GM18498 (cell line): ENCODE measurements around the gene RPS27L.
A peak's percentile ranks its signal among the peaks of the same experiment; 100 is the strongest.

ENCODE experiments used
- ATAC-seq: cut with Tn5 transposase; IDR thresholded peaks from one replicate; pipeline ENCODE4 v1.9.1; 2021; ENCODE audit warnings: mild to moderate bottlenecking, moderate library complexity; ENCODE audit not compliant: unreplicated experiment

Gene RPS27L

GRCh38 chr15:63157118-63157843, at the start of gene RPS27L:
TSS of gene RPS27L (minus strand) at chr15:63157477. CDS start at chr15:63157405, 72 bp downstream.
- ATAC-seq: peak; percentile 90

GRCh38 chr15:63206079-63206478, 48.8 kb upstream of the RPS27L start:
- ATAC-seq: no peak

- ATAC-seq: peak; percentile 51
Observed at GRCh38 chr15:63203451-63204090, 46.3 kb upstream of the RPS27L start.

GRCh38 chr15:63202861-63203260, 45.6 kb upstream of the RPS27L start:
- no peak for ATAC-seq

GRCh38 chr15:63200464-63201249, 43.4 kb upstream of the RPS27L start:
- no peak for ATAC-seq

- ATAC-seq: no peak
Observed at GRCh38 chr15:63198371-63199250, 41.3 kb upstream of the RPS27L start.

- no peak for ATAC-seq
Observed at GRCh38 chr15:63197626-63198025, 40.3 kb upstream of the RPS27L start.

GRCh38 chr15:63196842-63197241, 39.6 kb upstream of the RPS27L start:
- no peak for ATAC-seq

GRCh38 chr15:63195569-63196015, 38.3 kb upstream of the RPS27L start:
- no peak for ATAC-seq

GRCh38 chr15:63194880-63195568, 37.7 kb upstream of the RPS27L start:
- ATAC-seq: no peak

GRCh38 chr15:63194302-63194701, 37.0 kb upstream of the RPS27L start:
- no peak for ATAC-seq

GRCh38 chr15:63192619-63193206, 35.4 kb upstream of the RPS27L start:
- ATAC-seq: no peak

- ATAC-seq: peak; percentile 43
Observed at GRCh38 chr15:63191895-63192618, 34.8 kb upstream of the RPS27L start.

- ATAC-seq: no peak
Observed at GRCh38 chr15:63190769-63191649, 33.7 kb upstream of the RPS27L start.

- ATAC-seq: no peak
Observed at GRCh38 chr15:63189941-63190768, 32.9 kb upstream of the RPS27L start.

- ATAC-seq: peak; percentile 83
Observed at GRCh38 chr15:63188926-63189871, 31.9 kb upstream of the RPS27L start, which contains the start of gene RAB8B. TSS of gene RAB8B (plus strand) at chr15:63189606. CDS start at chr15:63189625, 19 bp downstream.
